ENCODE results near the gene SLC16A10. TPM values are rescaled to one million over a fixed set of nuclear protein-coding genes. Genes with fewer than 3 reads are reported as not detected.

The SLC16A10 gene
- total and polyA plus RNA-seq, 2 of the 4 experiments (the other 2 are of a cell fraction): not detected

DNA sequence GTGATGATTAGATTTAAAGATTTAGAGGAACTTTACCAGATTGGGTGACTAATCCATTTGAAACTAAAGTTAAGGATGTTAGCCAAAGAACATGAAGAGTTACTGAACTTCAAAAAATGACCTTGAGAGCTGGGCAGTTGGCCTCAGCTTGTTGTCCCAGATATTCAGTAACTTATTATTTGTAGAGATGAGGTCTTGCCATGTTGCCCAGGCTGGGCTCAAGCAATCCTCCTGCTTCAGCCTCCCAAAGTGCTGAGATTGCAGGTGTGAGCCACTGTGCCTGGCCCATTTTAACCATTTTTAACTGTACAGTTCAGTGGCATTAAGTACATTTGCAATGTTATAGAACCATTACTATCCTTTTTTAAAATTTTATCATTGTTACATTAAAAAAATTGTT lies 161.5 kb downstream of the SLC16A10 start:
- H3K9ac ChIP-seq (ENCODE audit: low read depth, low read length): no peak overlapping the region
- H2BK15ac ChIP-seq (ENCODE audit: low read depth, low read length): no peak overlapping the region
- H3K27ac ChIP-seq (ENCODE audit: insufficient read depth, low read length): no peak overlapping the region
- no peaks in the 10 kb centered on the region for H3K27me3 ChIP-seq (ENCODE audit: control insufficient read depth, insufficient read depth, low read length)
- CTCF ChIA-PET: interaction anchor here (0.6 to 1.0 kb wide), 2 partner anchors 10 to 238 kb away, joined by 3 to 7 read pairs; a partner anchor contains a TSS
- no peak overlapping the region for H2AK9ac ChIP-seq (replicated peaks; ENCODE audit: low read depth, low read length, poor library complexity)
- H2BK20ac ChIP-seq (ENCODE audit: low read depth, low read length): no peak overlapping the region
- in situ Hi-C loops (cut with MboI; ENCODE audit: low sequenced_read_pairs): no loop called here
- no peak overlapping the region for H3K4ac ChIP-seq (ENCODE audit: low read depth, low read length)
- no peaks in the 10 kb centered on the region for H4K20me1 ChIP-seq (ENCODE audit: insufficient read depth, low read length)
- no peak for DNase-seq
- TF ChIP-seq CTCF (conservative IDR thresholded peaks at IDR 0.05; ENCODE audit: low read depth, low read length) (no peak), POLR2A (IDR thresholded peaks at IDR 0.05; ENCODE audit: low read depth, low read length) (no peak), MAZ (IDR thresholded peaks at IDR 0.05; ENCODE audit: borderline replicate concordance, low read depth, low read length) (no peak), NFE2L2 (IDR thresholded peaks at IDR 0.05; ENCODE audit: low read depth, low read length) (no peak), BHLHE40 (IDR thresholded peaks at IDR 0.05; ENCODE audit: low read depth, low read length) (no peak), CHD1 (IDR thresholded peaks at IDR 0.05; ENCODE audit: low read depth, low read length) (no peak), ELK1 (IDR thresholded peaks at IDR 0.05; ENCODE audit: borderline replicate concordance, low read depth, low read length) (no peak), CEBPB (IDR thresholded peaks at IDR 0.05; ENCODE audit: low read depth, low read length) (no peak), FOS (IDR thresholded peaks at IDR 0.05; ENCODE audit: low read depth, low read length) (no peak), RCOR1 (IDR thresholded peaks at IDR 0.05; ENCODE audit: insufficient replicate concordance, low read length) (no peak), RFX5 (IDR thresholded peaks at IDR 0.05; ENCODE audit: low read depth, low read length) (no peak), MAFK (IDR thresholded peaks at IDR 0.05; ENCODE audit: low read depth, low read length) (no peak)
- TF ChIP-seq, protein P1, sequence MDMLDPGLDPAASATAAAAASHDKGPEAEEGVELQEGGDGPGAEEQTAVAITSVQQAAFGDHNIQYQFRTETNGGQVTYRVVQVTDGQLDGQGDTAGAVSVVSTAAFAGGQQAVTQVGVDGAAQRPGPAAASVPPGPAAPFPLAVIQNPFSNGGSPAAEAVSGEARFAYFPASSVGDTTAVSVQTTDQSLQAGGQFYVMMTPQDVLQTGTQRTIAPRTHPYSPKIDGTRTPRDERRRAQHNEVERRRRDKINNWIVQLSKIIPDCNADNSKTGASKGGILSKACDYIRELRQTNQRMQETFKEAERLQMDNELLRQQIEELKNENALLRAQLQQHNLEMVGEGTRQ (IDR thresholded peaks at IDR 0.05; ENCODE audit: low read depth, low read length): no peak
- no peak overlapping the region for H3K23ac ChIP-seq (ENCODE audit: low read depth, low read length)
- ATAC-seq (ENCODE audit: low read depth): no peak
- peaks cover 2% of the 10 kb centered on the region; the same call in 1 of the 2 replicates for H3K4me1 ChIP-seq (ENCODE audit: control insufficient read depth, insufficient read depth, low read length)
- no peak overlapping the region for H4K5ac ChIP-seq (ENCODE audit: low read depth, low read length)
- H3K56ac ChIP-seq (ENCODE audit: extremely low read depth, insufficient read depth, low read length): no peak overlapping the region
- POLR2A ChIA-PET (ENCODE audit: unreplicated experiment): no interaction called here
- no peak overlapping the region for H2BK5ac ChIP-seq (ENCODE audit: low read depth, low read length, poor library complexity, severe bottlenecking)
- no peak overlapping the region for H4K91ac ChIP-seq (ENCODE audit: insufficient read depth, low read depth, low read length)
- no peak overlapping the region for H4K8ac ChIP-seq (ENCODE audit: low read depth in 2 of 2, low read length in 2 of 2)
- H3K36me3 ChIP-seq (ENCODE audit: control insufficient read depth, insufficient read depth, low read length): no peaks in the 10 kb centered on the region
- H3K9me1 ChIP-seq (ENCODE audit: insufficient read depth, low read length): no peaks in the 10 kb centered on the region
- H2AFZ ChIP-seq (replicated peaks; ENCODE audit: low read length, poor library complexity): no peak overlapping the region
- H3K4me2 ChIP-seq (ENCODE audit: low read depth, low read length): no peak overlapping the region
- H3K79me1 ChIP-seq (ENCODE audit: low read depth in 1 of 2, low read length in 2 of 2): no peaks in the 10 kb centered on the region
- no TSS peak for BruUV-seq (replicated peaks)
- H2AK5ac ChIP-seq (ENCODE audit: low read depth, low read length): no peak overlapping the region
- no peak overlapping the region for H3K14ac ChIP-seq (replicated peaks; ENCODE audit: low read depth, low read length)
- H3K18ac ChIP-seq (ENCODE audit: low read depth, low read length): no peak overlapping the region
- no peaks in the 10 kb centered on the region for H3K9me3 ChIP-seq (ENCODE audit: control insufficient read depth, insufficient read depth, low read length)
- dilution Hi-C loops (cut with HindIII; ENCODE audit: low sequenced_read_pairs, unreplicated experiment): no loop called here
- intact Hi-C loops (cut with micrococcal nuclease): no loop called here
- H3K4me3 ChIP-seq (ENCODE audit: insufficient read depth, low read depth, low read length): no peak overlapping the region
- no peak overlapping the region for H2BK120ac ChIP-seq (ENCODE audit: low read depth, low read length)
